ENCODE data around the gene THAP7. TPM values are rescaled to one million over a fixed set of nuclear protein-coding genes. Genes with fewer than 3 reads are reported as not detected.

Gene THAP7
- total and polyA plus RNA-seq, 2 experiments from 2014 or later = 21.8 to 25.9 TPM

- Histone ChIP-seq H3K4me1 (ENCODE audit: insufficient read depth) (peaks cover 18% of the 10 kb centered on the region), H3K9me2 (ENCODE audit: insufficient read depth) (no peaks in the 10 kb centered on the region), H2AFZ (peak overlapping the region; percentile 94; the same call in 1 of the 2 replicates), H3K27me3 (ENCODE audit: insufficient read depth) (no peaks in the 10 kb centered on the region), H3K36me3 (ENCODE audit: insufficient read depth) (no peaks in the 10 kb centered on the region), H4K20me1 (replicated peaks; ENCODE audit: insufficient read depth) (no peaks in the 10 kb centered on the region), H3K79me2 (replicated peaks; ENCODE audit: insufficient read depth) (no peaks in the 10 kb centered on the region), H3K4me2 (peak overlapping the region; percentile 91), H3F3A (replicated peaks; ENCODE audit: low read depth) (no peaks in the 10 kb centered on the region), H3K4me3 (peak overlapping the region; percentile 78), H3K27ac (ENCODE audit: low read depth) (no peak overlapping the region)
- no peaks in the 10 kb centered on the region; the same call in 2 of the 3 replicates for H3K9me3 Mint-ChIP-seq
- TF ChIP-seq EZH2 (IDR thresholded peaks at IDR 0.05; ENCODE audit: low read depth, unreplicated experiment) = no peak
- no peak for TF ChIP-seq JUNB (IDR thresholded peaks at IDR 0.05; ENCODE audit: unreplicated experiment)
- TF ChIP-seq ZNF331 (CRISPR knock-in tag; IDR thresholded peaks at IDR 0.05; ENCODE audit: low read depth) = no peak
- TF ChIP-seq REST (IDR thresholded peaks at IDR 0.05; ENCODE audit: unreplicated experiment) = no peak
- TF ChIP-seq POLR2AphosphoS5 (IDR thresholded peaks at IDR 0.05; ENCODE audit: low read depth) = peak; percentile 64; the same call in 1 of the 2 replicates
- peak; percentile 82 for TF ChIP-seq CREB1 (CRISPR knock-in tag; IDR thresholded peaks at IDR 0.05; ENCODE audit: low read depth)
- TF ChIP-seq ETS1 (IDR thresholded peaks at IDR 0.05) = no peak
- TF ChIP-seq EZH2phosphoT487 (IDR thresholded peaks at IDR 0.05; ENCODE audit: unreplicated experiment) = no peak
- no peak for TF ChIP-seq ZNF114 (CRISPR knock-in tag; IDR thresholded peaks at IDR 0.05)
- TF ChIP-seq NANOG (IDR thresholded peaks at IDR 0.05; ENCODE audit: borderline replicate concordance) = no peak
- H3K36me3 Mint-ChIP-seq (ENCODE audit: low read depth) = no peaks in the 10 kb centered on the region
- H3K4me1 Mint-ChIP-seq = peaks cover 39% of the 10 kb centered on the region
- peak overlapping the region; percentile 87 for H3K4me3 Mint-ChIP-seq
- ATAC-seq = peak; percentile 85
- DNase-seq (ENCODE audit: low spot score) = peak; percentile 97
- peak overlapping the region; percentile 87; the same call in 1 of the 2 replicates for H3K27ac Mint-ChIP-seq
- peaks cover 25% of the 10 kb centered on the region for H3K27me3 Mint-ChIP-seq (ENCODE audit: insufficient read depth, low read depth, poor library complexity)
Observed at GRCh38 chr22:21014202-21014725, 12.3 kb upstream of the THAP7 start.

- Histone ChIP-seq H2AFZ (peak overlapping the region; percentile 94; the same call in 1 of the 2 replicates), H3K79me2 (replicated peaks; ENCODE audit: insufficient read depth) (no peaks in the 10 kb centered on the region), H3F3A (replicated peaks; ENCODE audit: low read depth) (no peaks in the 10 kb centered on the region), H3K9me2 (ENCODE audit: insufficient read depth) (no peaks in the 10 kb centered on the region), H3K4me3 (peak overlapping the region; percentile 78), H3K4me2 (peak overlapping the region; percentile 91), H3K36me3 (ENCODE audit: insufficient read depth) (no peaks in the 10 kb centered on the region), H4K20me1 (replicated peaks; ENCODE audit: insufficient read depth) (no peaks in the 10 kb centered on the region), H3K27ac (ENCODE audit: low read depth) (no peak overlapping the region), H3K27me3 (ENCODE audit: insufficient read depth) (no peaks in the 10 kb centered on the region), H3K4me1 (ENCODE audit: insufficient read depth) (peaks cover 18% of the 10 kb centered on the region)
- TF ChIP-seq REST (IDR thresholded peaks at IDR 0.05; ENCODE audit: unreplicated experiment) (peak; percentile 51), POLR2AphosphoS5 (IDR thresholded peaks at IDR 0.05; ENCODE audit: low read depth) (no peak; the same call in 1 of the 2 replicates)
- Mint-ChIP-seq H3K4me1 (peaks cover 43% of the 10 kb centered on the region), H3K4me3 (peak overlapping the region; percentile 87), H3K27me3 (ENCODE audit: insufficient read depth, low read depth, poor library complexity) (peaks cover 25% of the 10 kb centered on the region), H3K27ac (peak overlapping the region; percentile 87; the same call in 1 of the 2 replicates), H3K36me3 (ENCODE audit: low read depth) (no peaks in the 10 kb centered on the region), H3K9me3 (no peaks in the 10 kb centered on the region)
- DNase-seq (ENCODE audit: low spot score) = peak; percentile 38
- ATAC-seq = peak; percentile 15
Observed at GRCh38 chr22:21013657-21014201, 11.8 kb upstream of the THAP7 start.
